H1 (cell line): Measurements from ENCODE around the gene SYPL1. TPM values are rescaled to one million over a fixed set of nuclear protein-coding genes. Genes with fewer than 3 reads are reported as not detected.
A peak's percentile ranks its signal among the peaks of the same experiment; 100 is the strongest.

Source experiments
- CTCF ChIA-PET: fragments of 300-600 bp; sonication (Branson Sonifier 250); formaldehyde crosslinking; loops from one replicate; lab custom pipeline; 2021; ENCODE audit not compliant: partially characterized antibody; lab: Charles Lee
- POLR2A ChIA-PET: fragments of 300-600 bp; sonication (Branson Sonifier 250); formaldehyde crosslinking; loops from one replicate; lab custom pipeline; 2021; ENCODE audit warnings: inconsistent platforms; ENCODE audit not compliant: partially characterized antibody; lab: Charles Lee
- DNase-seq, 2 experiments: peaks; one replicate each; pipeline versions ENCODE4 v3.0.0 to v3.0.0-alpha.2; 2010 to 2022; ENCODE audit warnings: low spot score in 2 of 2, low read depth in 1 of 2, mixed read lengths in 1 of 2
- FAIRE-seq: peaks from 2 replicates; lab custom pipeline; 2011; peaks lifted over from hg19 to GRCh38; lab: Jason Lieb, UNC
- H2AFZ ChIP-seq: 2 replicates; pipeline ENCODE4 v1.8.1; 2012; ENCODE audit warnings: low read length, inconsistent platforms
- H2AK5ac ChIP-seq: 2 replicates; pipeline ENCODE4 v1.6.1; 2013; ENCODE audit warnings: low read depth, low read length
- H2BK120ac ChIP-seq: replicated peaks from 2 replicates; pipeline ENCODE3; 2013; ENCODE audit warnings: low read depth, low read length, inconsistent platforms
- H2BK12ac ChIP-seq: 2 replicates; pipeline ENCODE4 v1.6.1; 2013; ENCODE audit warnings: low read depth, low read length
- H2BK15ac ChIP-seq: 2 replicates; pipeline ENCODE4 v1.6.1; 2013; ENCODE audit warnings: low read length
- H2BK20ac ChIP-seq: 2 replicates; pipeline ENCODE4 v1.6.1; 2013; ENCODE audit warnings: low read length
- H2BK5ac ChIP-seq: 2 replicates; pipeline ENCODE4 v1.6.1; 2013; ENCODE audit warnings: low read depth, low read length
- H3K14ac ChIP-seq: 2 replicates; pipeline ENCODE4 v1.6.1; 2013; ENCODE audit warnings: inconsistent platforms; ENCODE audit not compliant: insufficient read length
- H3K18ac ChIP-seq: 2 replicates; pipeline ENCODE4 v1.6.1; 2013; ENCODE audit warnings: low read length; ENCODE audit errors: extremely low read depth
- H3K23ac ChIP-seq: 2 replicates; pipeline ENCODE4 v1.6.1; 2013; ENCODE audit warnings: inconsistent platforms; ENCODE audit not compliant: insufficient read length
- H3K23me2 ChIP-seq: 2 replicates; pipeline ENCODE4 v1.6.1; 2013; ENCODE audit warnings: low read depth, low read length
- H3K27ac ChIP-seq: 2 replicates; pipeline ENCODE4 v1.6.1; 2011; ENCODE audit warnings: low read depth, low read length, inconsistent platforms
- H3K27me3 ChIP-seq, 4 experiments: replicated peaks in 1 of 4; 1 replicate in 1 of 4; 2 replicates in 3 of 4; pipeline versions ENCODE4 v1.6.1 to v1.8.1; 2011 to 2013; ENCODE audit warnings: low read length in 3 of 4, mild to moderate bottlenecking in 3 of 4, inconsistent platforms in 2 of 4, mixed read lengths in 2 of 4, moderate library complexity in 1 of 4; ENCODE audit not compliant: control insufficient read depth in 3 of 4, insufficient read depth in 3 of 4; ENCODE audit errors: extremely low read depth in 1 of 4
- H3K36me3 ChIP-seq, 4 experiments: 2 replicates each; pipeline versions ENCODE4 v1.6.1 to v1.8.1; 2011 to 2013; ENCODE audit warnings: mild to moderate bottlenecking in 4 of 4, low read length in 3 of 4, moderate library complexity in 2 of 4, control low read depth in 1 of 4, inconsistent platforms in 1 of 4; ENCODE audit not compliant: insufficient read depth in 4 of 4, control insufficient read depth in 2 of 4
- H3K4ac ChIP-seq: replicated peaks from 2 replicates; pipeline ENCODE3; 2013; ENCODE audit warnings: low read length, low read depth, mixed read lengths, inconsistent platforms; ENCODE audit not compliant: insufficient read length
- H3K4me1 ChIP-seq, 4 experiments: replicated peaks in 1 of 4; 1 replicate in 1 of 4; 2 replicates in 3 of 4; pipeline versions ENCODE4 v1.6.1 to v1.8.1; 2011 to 2013; ENCODE audit warnings: low read length in 3 of 4, inconsistent platforms in 2 of 4, mixed read lengths in 1 of 4; ENCODE audit not compliant: insufficient read depth in 4 of 4, control insufficient read depth in 3 of 4
- H3K4me2 ChIP-seq, 2 experiments: 2 replicates each; pipeline versions ENCODE4 v1.6.1 to v1.8.1; 2011 to 2013; ENCODE audit warnings: low read depth in 2 of 2, low read length in 2 of 2, control low read depth in 1 of 2, inconsistent platforms in 1 of 2, mild to moderate bottlenecking in 1 of 2; ENCODE audit not compliant: insufficient read depth in 1 of 2
- H3K4me3 ChIP-seq, 4 experiments: fragments of 200-600, 300-600 bp in 1 of 4; sonication (generic), shearing (Covaris generic), sonication (Bioruptor Twin) in 1 of 4; 2 replicates each; pipeline versions ENCODE4 v1.5.1 to v1.8.1; 2011 to 2016; ENCODE audit warnings: low read length in 4 of 4, low read depth in 3 of 4, control low read depth in 2 of 4, inconsistent platforms in 2 of 4, mild to moderate bottlenecking in 2 of 4, mixed read lengths in 1 of 4, moderate library complexity in 1 of 4; ENCODE audit not compliant: insufficient read depth in 2 of 4; ENCODE audit errors: extremely low read depth in 1 of 4
- H3K56ac ChIP-seq: replicated peaks from 2 replicates; pipeline ENCODE3; 2013; ENCODE audit warnings: low read depth, mild to moderate bottlenecking, mixed read lengths, low read length, inconsistent platforms; ENCODE audit not compliant: insufficient read length
- H3K79me1 ChIP-seq: 2 replicates; pipeline ENCODE4 v1.6.1; 2013; ENCODE audit warnings: low read depth, low read length, control low read depth
- H3K79me2 ChIP-seq, 2 experiments: 2 replicates each; pipeline versions ENCODE4 v1.6.1 to v1.8.1; 2012 to 2013; ENCODE audit warnings: low read length in 2 of 2, mild to moderate bottlenecking in 2 of 2, inconsistent platforms in 1 of 2; ENCODE audit not compliant: insufficient read depth in 2 of 2, control insufficient read depth in 1 of 2
- H3K9ac ChIP-seq, 4 experiments: replicated peaks in 1 of 4; 1 replicate in 1 of 4; 2 replicates in 3 of 4; pipeline versions ENCODE4 v1.6.1 to v1.8.1; 2011 to 2013; ENCODE audit warnings: low read depth in 3 of 4, low read length in 3 of 4, control low read depth in 2 of 4, mild to moderate bottlenecking in 2 of 4, moderate library complexity in 2 of 4, inconsistent platforms in 1 of 4; ENCODE audit errors: extremely low read depth in 1 of 4
- H3K9me3 ChIP-seq, 2 experiments: 2 replicates each; pipeline versions ENCODE4 v1.6.1 to v1.8.1; 2012 to 2013; ENCODE audit warnings: mild to moderate bottlenecking in 2 of 2, moderate library complexity in 2 of 2, control low read depth in 1 of 2, inconsistent platforms in 1 of 2, low read depth in 1 of 2, low read length in 1 of 2, mixed read lengths in 1 of 2; ENCODE audit not compliant: insufficient read depth in 2 of 2
- H4K20me1 ChIP-seq, 2 experiments: replicated peaks in 1 of 2; 2 replicates each; pipeline versions ENCODE3 to v1.8.1; 2011 to 2013; ENCODE audit warnings: inconsistent platforms in 2 of 2, low read length in 2 of 2, mild to moderate bottlenecking in 1 of 2; ENCODE audit not compliant: insufficient read depth in 2 of 2, control insufficient read depth in 1 of 2
- H4K5ac ChIP-seq: 2 replicates; pipeline ENCODE4 v1.6.1; 2013; ENCODE audit warnings: low read length, low read depth, mixed read lengths, inconsistent platforms; ENCODE audit not compliant: insufficient read length
- H4K8ac ChIP-seq: 2 replicates; pipeline ENCODE4 v1.8.0; 2013; ENCODE audit warnings: mild to moderate bottlenecking, moderate library complexity, low read length, inconsistent platforms; ENCODE audit not compliant: insufficient read depth; ENCODE audit errors: extremely low read depth
- H4K91ac ChIP-seq: replicated peaks from 2 replicates; pipeline ENCODE3; 2013; ENCODE audit warnings: low read length, mixed read lengths, inconsistent platforms; ENCODE audit not compliant: insufficient read length
- CHD2 ChIP-seq: IDR thresholded peaks from 2 replicates; pipeline ENCODE4 v1.6.1; 2012; ENCODE audit warnings: low read length, improper control_type of control experiment
- RAD21 ChIP-seq, 2 experiments: IDR thresholded peaks in 1 of 2; conservative IDR thresholded peaks in 1 of 2; 2 replicates each; pipeline ENCODE4 v1.6.1; 2011; ENCODE audit warnings: low read depth in 2 of 2, low read length in 2 of 2, improper control_type of control experiment in 1 of 2, inconsistent platforms in 1 of 2, mild to moderate bottlenecking in 1 of 2, moderate library complexity in 1 of 2
- RBBP5 ChIP-seq: IDR thresholded peaks from 2 replicates; pipeline ENCODE4 v1.7.1; 2012; ENCODE audit warnings: low read depth, mild to moderate bottlenecking, inconsistent platforms, low read length, moderate library complexity, borderline replicate concordance
- TAF7 ChIP-seq: optimal IDR thresholded peaks from 2 replicates; pipeline ENCODE3; 2011; ENCODE audit warnings: low read depth, mild to moderate bottlenecking, inconsistent platforms, low read length, moderate library complexity, borderline replicate concordance
- WGBS, 2 experiments: shearing (Covaris generic) in 1 of 2; methylation state at CpG; one replicate each; pipeline versions ENCODE4 v1.1.6 to v1.1.7; 2013 to 2015; ENCODE audit warnings: low lambda C conversion rate in 2 of 2, mixed read lengths in 2 of 2, inconsistent platforms in 1 of 2, low coverage in 1 of 2, missing lambda C conversion rate in 1 of 2; ENCODE audit not compliant: insufficient replicate concordance in 2 of 2, insufficient coverage in 1 of 2, insufficient read length in 1 of 2; ENCODE audit errors: extremely low coverage in 1 of 2, missing lambda C conversion rate in 1 of 2; 5-methylcytosine and 5-hydroxymethylcytosine counted together
- long read RNA-seq, 2 experiments: library from RNA in 1 of 2; library from capped mRNA in 1 of 2; stranded (forward); transcript quantifications; one replicate each; pipeline ENCODE4 v2.0.0, GENCODE V29; 2021; ENCODE audit warnings: inconsistent platforms in 1 of 2
- polyA minus RNA-seq, 3 experiments: library from RNA; depleted of rRNA, polyadenylated mRNA; stranded (reverse); fragments of >200 nt; gene quantifications; 1 replicate in 2 of 3; 2 replicates in 1 of 3; pipeline ENCODE4 v1.2.3, GENCODE V29; 2011
- polyA plus RNA-seq, 7 experiments: library from polyadenylated mRNA; depleted of rRNA in 3 of 7; stranded (reverse) in 5 of 7; unstranded in 2 of 7; fragments of >200 nt in 5 of 7; fragments of 200-250 nt in 2 of 7; gene quantifications; 1 replicate in 5 of 7; 2 replicates in 1 of 7; 4 replicates in 1 of 7; pipeline versions ENCODE4 v1.2.1 to v1.2.3, GENCODE V29; 2011 to 2013; ENCODE audit warnings: missing spikeins in 2 of 7, mixed read lengths in 2 of 7
- total RNA-seq: library from RNA; stranded (reverse); fragmentation: NEBNext Ultra II Directional; extraction: Animal tissue kit (Norgen Biotek cat#: 25700); gene quantifications from 2 replicates; pipeline ENCODE4 v1.2.1, GENCODE V29; 2021
- TF ChIP-seq, protein P1 (sequence below): IDR thresholded peaks from 2 replicates; pipeline ENCODE4 v1.6.1; 2012; ENCODE audit warnings: inconsistent platforms

SYPL1 gene
- 56.1 and 57.7 TPM in 2 replicates for total RNA-seq
- polyA plus RNA-seq (2011; rRNA removed): 27.2 and 44.9 TPM in 2 replicates
- 36.9 TPM for polyA plus RNA-seq (2011; cell fraction: cytosol; rRNA removed)
- polyA plus RNA-seq (2011; cell fraction: nucleus; rRNA removed): 10.4 TPM
- polyA plus RNA-seq (2012, experiment 1 of 2): 33.8 to 44.8 TPM (median 39.5 TPM) in 4 replicates
- polyA plus RNA-seq (2012, experiment 2 of 2): 23.3 TPM
- polyA plus RNA-seq (2013, experiment 1 of 2): 57.6 TPM
- polyA plus RNA-seq (2013, experiment 2 of 2): 64.2 TPM
- 44.6 and 67.0 TPM in 2 replicates for polyA minus RNA-seq (2011; rRNA and poly(A)+ RNA removed)
- polyA minus RNA-seq (2011; cell fraction: cytosol; rRNA and poly(A)+ RNA removed): 18.1 TPM
- 25.6 TPM for polyA minus RNA-seq (2011; cell fraction: nucleus; rRNA and poly(A)+ RNA removed)
- long read RNA-seq, experiment 1, transcript SYPL1-202 (5 exons, 2,151 nt): major isoform, 67 of 100 reads
- long read RNA-seq, experiment 1, partial matches to known transcripts: 6 of 100 reads
- long read RNA-seq, experiment 1, other reads (novel, unspliced or antisense): 23 of 100 reads
- long read RNA-seq, experiment 2, transcript SYPL1-202 (5 exons, 2,151 nt): major isoform, 143 of 159 reads
- long read RNA-seq, experiment 2, transcript SYPL1-205 (6 exons, 1,193 nt): minor isoform, 5 of 159 reads
- long read RNA-seq, experiment 2, partial matches to known transcripts: 4 of 159 reads
- long read RNA-seq, experiment 2, other reads (novel, unspliced or antisense): 7 of 159 reads

GRCh38 chr7:106112118-106112971 lies at the start of gene SYPL1:
SYPL1 (minus strand) TSS chr7:106112312; CDS start chr7:106112208, 104 bp downstream.
- no peak for FAIRE-seq
- POLR2A ChIA-PET: interaction anchor here (0.6 to 2.6 kb wide), 10 partner anchors 9 to 423 kb away, joined by 3 to 14 read pairs (median 4); no protein-coding TSS in a partner anchor
- peak within 1 kb of the TSS; percentile 84; the same call in 1 of the 2 replicates for H3K27ac ChIP-seq
- no peak for TF ChIP-seq RAD21 (IDR thresholded peaks at IDR 0.05 in 1 of 2, conservative IDR thresholded peaks at IDR 0.05 in 1 of 2; ENCODE audit: low read depth in 2 of 2, low read length in 2 of 2)
- no peak for TF ChIP-seq CHD2
- TF ChIP-seq, protein P1, sequence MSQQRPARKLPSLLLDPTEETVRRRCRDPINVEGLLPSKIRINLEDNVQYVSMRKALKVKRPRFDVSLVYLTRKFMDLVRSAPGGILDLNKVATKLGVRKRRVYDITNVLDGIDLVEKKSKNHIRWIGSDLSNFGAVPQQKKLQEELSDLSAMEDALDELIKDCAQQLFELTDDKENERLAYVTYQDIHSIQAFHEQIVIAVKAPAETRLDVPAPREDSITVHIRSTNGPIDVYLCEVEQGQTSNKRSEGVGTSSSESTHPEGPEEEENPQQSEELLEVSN: no peak; the same call in 1 of the 2 replicates
- no peak for TF ChIP-seq TAF7
- TF ChIP-seq RBBP5: 0 out of 2 replicates have a peak, but pooled peaks have one; percentile 34

More at GRCh38 chr7:106112118-106112971, at the start of gene SYPL1:
- peaks cover 0 to 22% (median 12%) of the 10 kb centered on the region in 4 experiments; a peak in 4 of 7 replicates for H3K4me1 ChIP-seq
- peak within 1 kb of the TSS; percentile 41; the same call in 1 of the 2 replicates for H2BK12ac ChIP-seq
- peak within 1 kb of the TSS; percentile 71 for H2BK5ac ChIP-seq
- H3K9me3 ChIP-seq: no peaks in the 10 kb centered on the region
- peak within 1 kb of the TSS; percentile 56 for H3K18ac ChIP-seq
- H3K56ac ChIP-seq: no peak within 1 kb of the TSS
- peaks cover 5% of the 10 kb centered on the region; the same call in 1 of the 2 replicates for H3K23me2 ChIP-seq
- H2BK20ac ChIP-seq: no peak within 1 kb of the TSS
- peaks cover 0 to 7% of the 10 kb centered on the region in 2 experiments for H4K20me1 ChIP-seq
- H2BK120ac ChIP-seq: no peak within 1 kb of the TSS
- H3K79me2 ChIP-seq: peaks cover 0 to 36% of the 10 kb centered on the region in 2 experiments; a peak in 2 of 4 replicates
- H3K9ac ChIP-seq: peak within 1 kb of the TSS; percentile 72 to 83 (median 76)
- H3K27me3 ChIP-seq: no peaks in the 10 kb centered on the region
- 5% methylated on average over 45 of the region's 76 CpGs; no CpG with 5 or more reads in 1 of the 2 experiments for WGBS, 2 experiments
- H3K14ac ChIP-seq: no peak within 1 kb of the TSS
- no peak within 1 kb of the TSS for H2AK5ac ChIP-seq
- H3K36me3 ChIP-seq: no peaks in the 10 kb centered on the region
- no peak within 1 kb of the TSS for H3K4ac ChIP-seq
- H4K8ac ChIP-seq: peak within 1 kb of the TSS; percentile 90
- peak within 1 kb of the TSS; percentile 86 for H4K5ac ChIP-seq
- CTCF ChIA-PET: interaction anchor here (1.0 to 1.3 kb wide), 2 partner anchors 42 to 68 kb away, joined by 4 to 5 read pairs; no protein-coding TSS in a partner anchor
- no peak within 1 kb of the TSS for H4K91ac ChIP-seq
- H2AFZ ChIP-seq: no peak within 1 kb of the TSS; the same call in 1 of the 2 replicates
- H3K23ac ChIP-seq: no peak within 1 kb of the TSS
- 0 out of 2 replicates have a peak within 1 kb of the TSS, but pooled peaks have one; percentile 31 for H2BK15ac ChIP-seq
- H3K4me3 ChIP-seq: peak within 1 kb of the TSS; percentile 78 to 80 (median 78)
- no peaks in the 10 kb centered on the region for H3K79me1 ChIP-seq
- peak; percentile 65 to 93 for DNase-seq
- H3K4me2 ChIP-seq: peak within 1 kb of the TSS; percentile 69 to 96
